ELF-1 (cell line): ENCODE results near the gene CD93.

Experiments used
- DNase-seq: peaks from one replicate; pipeline ENCODE4 v3.0.0-alpha.2; 2016; ENCODE audit warnings: low read depth, low spot score

Gene CD93

DNA sequence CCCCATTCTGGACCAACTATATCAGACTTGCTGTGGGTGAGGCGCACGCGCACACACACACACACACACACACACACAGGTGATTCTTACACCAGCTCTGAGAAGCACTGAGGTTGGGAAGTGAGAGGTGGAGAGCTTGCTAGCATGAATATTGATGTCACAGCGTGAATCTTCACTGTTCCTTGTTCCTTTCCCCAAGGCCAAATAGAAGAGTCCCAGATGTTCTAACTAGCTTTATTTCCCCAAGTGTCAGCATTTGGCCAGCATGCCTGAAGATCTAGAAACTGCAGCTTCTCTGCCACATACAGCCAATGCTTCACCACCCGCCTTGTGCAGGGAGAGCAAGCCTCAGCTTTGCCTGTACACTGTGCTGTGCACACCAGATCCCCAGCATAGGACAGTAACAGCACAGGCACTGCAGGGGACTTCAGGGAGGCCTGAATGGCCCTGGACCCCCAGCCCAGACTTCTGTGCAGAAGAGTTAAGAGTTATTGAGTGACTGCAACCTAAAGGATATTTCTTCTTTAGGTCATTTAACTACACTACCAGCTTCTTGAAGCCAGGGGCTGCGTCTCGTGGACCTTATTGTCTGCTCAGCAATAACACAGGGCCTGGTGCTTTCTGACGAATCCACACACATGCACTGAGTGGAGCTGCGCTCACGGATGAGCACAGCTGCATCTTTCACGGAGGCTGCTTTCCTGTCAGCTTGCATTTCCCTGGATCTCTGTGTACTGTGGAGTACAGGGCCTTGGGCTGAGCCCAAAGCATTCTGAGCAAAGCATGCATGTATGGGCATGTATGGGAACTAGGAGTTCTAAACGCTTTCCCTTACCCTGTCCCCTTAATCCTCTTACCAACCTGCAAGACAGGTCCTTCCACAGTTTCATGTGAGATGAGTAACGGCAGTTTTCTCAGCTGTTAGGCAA, 13.9 kb upstream of the CD93 start:
- no peak for DNase-seq

- no peak for DNase-seq
Measured at GRCh38 chr20:23097636-23098580, 11.8 kb upstream of the CD93 start.

- DNase-seq = no peak
Measured at GRCh38 chr20:23096986-23097520, 10.9 kb upstream of the CD93 start.

- no peak for DNase-seq
Measured at GRCh38 chr20:23096097-23096496, 10.0 kb upstream of the CD93 start.

- DNase-seq = no peak
Measured at GRCh38 chr20:23095499-23095898, 9.4 kb upstream of the CD93 start.

GRCh38 chr20:23094927-23095326, 8.8 kb upstream of the CD93 start:
- no peak for DNase-seq

- no peak for DNase-seq
Measured at GRCh38 chr20:23094213-23094896, 8.2 kb upstream of the CD93 start.

DNA sequence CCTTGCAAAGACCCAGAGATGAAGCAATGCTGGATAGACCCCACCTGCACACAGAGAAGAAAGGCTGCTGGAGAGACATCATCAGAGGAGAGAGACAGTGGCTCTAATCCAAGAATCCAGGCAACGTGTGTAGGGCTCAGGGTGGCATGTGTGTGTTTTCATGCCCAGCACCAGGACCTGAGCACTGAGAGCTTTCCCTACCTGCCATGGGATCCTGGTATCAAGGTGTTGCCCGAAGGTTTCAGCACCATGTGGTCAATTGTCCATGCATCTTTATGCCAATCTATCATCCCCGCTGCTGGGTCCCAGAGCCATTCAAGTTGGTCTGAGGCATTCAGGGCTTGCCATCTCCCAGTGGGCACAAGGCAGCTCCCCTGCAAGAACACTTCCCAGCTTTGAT, 7.5 kb upstream of the CD93 start:
- DNase-seq = no peak

GRCh38 chr20:23092861-23093495, 6.9 kb upstream of the CD93 start:
- DNase-seq = no peak

GRCh38 chr20:23092384-23092756, 6.2 kb upstream of the CD93 start:
- DNase-seq = no peak

DNA sequence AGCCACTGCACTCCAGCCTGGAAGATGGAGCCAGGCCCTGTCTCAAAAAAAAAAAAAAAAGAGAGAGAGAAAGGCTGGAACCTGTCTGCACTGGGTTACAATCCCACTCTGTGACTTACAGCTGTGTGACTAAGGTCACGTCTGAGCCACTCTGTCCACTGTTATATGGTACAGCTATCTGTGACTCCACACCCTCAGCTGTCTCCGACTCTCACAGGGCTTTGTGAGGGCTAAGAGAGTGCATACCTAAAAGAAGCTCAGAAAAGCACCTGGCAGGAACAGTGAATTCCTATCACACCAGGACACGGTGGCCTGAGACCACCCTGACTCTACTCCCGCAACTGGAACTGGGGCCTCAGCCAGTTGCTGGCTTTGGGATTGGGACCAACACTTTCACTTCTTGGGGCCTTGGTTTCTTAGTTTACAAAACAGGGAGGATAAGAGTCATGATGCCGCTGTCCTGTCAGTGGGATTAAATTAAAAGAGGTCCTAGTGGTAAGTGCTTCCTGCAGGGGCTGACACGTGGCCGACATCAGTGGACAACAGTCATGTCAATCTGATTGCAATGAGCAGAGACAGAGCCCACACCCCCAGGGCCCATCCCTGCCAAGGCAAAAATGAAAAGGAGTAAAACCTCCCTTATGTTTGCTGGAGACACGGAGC, 5.7 kb upstream of the CD93 start:
- DNase-seq = no peak

DNA sequence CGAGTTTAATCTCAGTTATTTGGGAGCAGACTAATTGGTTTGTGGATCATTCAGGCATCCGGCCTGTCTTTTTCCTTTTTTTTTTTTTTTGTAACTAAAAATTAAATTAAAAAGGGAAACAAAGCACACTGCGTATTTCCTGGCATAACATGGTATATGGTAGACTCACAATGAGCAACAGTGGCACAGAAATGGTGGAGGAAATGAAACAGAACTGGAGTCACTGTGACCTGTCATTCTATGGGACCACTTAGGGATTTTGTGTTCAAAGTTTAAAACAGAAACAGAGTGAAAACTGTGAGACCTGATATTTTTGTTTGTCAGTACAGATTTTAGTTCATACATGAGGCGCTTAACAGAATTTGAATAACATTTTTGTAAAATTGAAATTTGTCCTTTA, 4.8 kb upstream of the CD93 start:
- DNase-seq = no peak

- no peak for DNase-seq
Measured at GRCh38 chr20:23090147-23090546, 4.0 kb upstream of the CD93 start.

DNA sequence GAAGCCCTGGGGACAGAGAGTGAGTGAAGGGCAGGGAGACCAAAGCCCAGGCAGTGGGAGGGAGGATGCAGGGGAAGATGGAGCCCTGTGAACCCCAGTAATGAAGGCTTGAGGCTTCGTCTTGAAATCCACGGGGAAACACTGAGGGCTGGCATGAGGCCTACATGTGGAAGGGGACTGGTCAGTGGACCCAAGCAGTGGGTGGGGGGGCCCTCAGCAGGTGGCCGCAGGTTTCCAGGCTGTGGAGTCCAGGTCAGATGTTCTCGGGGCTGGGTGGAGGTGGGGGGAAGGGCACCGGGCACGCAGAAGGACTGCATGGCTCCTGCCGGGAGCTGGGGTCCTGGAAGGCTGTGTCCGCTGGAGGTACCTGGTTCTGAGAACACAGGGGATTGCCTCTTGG, 2.7 kb upstream of the CD93 start:
- DNase-seq = no peak

DNA sequence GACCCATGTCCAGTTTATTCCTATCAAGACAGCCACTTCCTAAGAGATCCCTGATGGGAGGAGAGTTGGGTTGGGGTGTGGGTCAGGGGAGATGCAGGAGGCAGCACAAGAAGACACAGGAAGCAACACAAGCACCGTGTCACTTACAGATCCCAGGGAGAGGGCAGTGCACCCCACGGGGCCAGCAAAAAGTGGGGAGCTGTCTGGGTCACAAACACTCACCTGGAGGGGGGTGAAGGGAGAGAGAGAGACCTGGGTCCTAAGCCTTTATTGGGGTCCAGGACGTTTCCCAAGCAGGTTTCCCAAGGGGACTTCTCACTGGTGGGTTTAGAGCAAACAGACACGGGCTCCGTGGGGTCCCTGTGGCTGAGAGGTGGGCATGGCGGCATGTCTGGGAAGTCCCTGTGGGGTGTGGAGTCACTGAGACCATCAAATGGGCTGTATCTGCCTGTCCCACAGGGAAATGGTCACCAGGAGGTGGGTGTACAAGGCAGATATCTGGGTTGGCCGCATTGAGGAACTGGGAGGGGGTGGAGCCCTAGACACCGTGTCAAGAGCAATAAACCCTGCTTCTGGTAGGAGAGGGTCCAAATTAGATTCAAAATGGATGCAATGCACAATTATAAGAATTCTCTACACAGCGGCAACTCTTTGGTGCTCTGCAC, 1.6 kb upstream of the CD93 start:
- DNase-seq = no peak

DNA sequence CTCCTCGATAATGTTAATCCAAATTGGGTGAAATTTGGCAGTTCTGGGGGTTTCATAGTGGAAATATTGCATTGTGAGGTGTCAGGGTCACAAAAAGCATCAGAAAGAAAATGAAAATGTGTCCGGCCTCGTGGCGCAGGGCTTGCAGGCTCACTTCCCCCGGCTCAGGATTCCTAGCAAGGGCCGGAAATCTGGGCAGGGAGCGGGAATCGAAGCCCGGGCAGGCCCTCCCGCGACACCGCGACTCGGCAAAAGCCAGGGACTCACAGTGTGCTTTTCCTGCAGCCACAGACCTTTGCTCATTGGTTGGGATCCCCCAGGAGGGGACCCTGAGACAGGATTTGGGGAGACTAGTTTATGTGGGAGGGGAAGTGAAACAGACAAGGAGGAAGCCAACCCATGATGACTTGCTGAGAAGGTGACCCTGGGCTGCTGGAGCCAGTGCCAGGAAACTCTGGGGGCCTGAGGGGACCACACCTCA, 847 bp upstream of the CD93 start:
- DNase-seq = no peak

DNA sequence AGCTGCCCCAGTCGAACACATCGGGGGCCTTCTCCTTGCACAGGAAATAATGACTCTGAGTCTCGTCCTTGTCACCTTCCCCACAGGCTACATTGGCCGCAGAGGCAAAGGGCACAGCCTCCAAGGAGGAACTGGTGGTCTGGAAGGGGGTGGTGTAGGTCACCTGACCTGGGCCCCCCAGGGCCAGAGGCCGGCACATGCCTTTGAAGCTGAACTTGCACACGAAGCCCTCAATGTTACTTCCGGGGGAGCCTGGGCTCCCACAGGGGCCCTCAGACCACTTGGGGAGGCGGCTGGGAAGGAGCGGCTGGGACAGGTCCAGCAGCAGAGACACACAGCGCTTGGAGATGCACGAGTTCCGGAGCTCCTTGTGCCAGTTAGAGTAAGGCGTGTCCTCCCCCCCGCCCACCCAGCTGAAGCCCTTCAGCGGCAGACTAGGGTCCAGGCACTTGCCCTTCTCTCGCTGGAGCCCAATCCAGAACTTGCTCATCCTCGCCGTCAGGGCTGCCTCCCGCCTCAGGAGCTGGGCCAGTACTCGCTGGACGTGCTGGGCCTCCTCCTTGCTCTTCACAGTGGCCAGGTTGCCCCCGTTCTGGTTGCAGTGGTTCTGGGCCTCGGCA, 578 bp downstream of the CD93 start:
- DNase-seq = no peak

DNA sequence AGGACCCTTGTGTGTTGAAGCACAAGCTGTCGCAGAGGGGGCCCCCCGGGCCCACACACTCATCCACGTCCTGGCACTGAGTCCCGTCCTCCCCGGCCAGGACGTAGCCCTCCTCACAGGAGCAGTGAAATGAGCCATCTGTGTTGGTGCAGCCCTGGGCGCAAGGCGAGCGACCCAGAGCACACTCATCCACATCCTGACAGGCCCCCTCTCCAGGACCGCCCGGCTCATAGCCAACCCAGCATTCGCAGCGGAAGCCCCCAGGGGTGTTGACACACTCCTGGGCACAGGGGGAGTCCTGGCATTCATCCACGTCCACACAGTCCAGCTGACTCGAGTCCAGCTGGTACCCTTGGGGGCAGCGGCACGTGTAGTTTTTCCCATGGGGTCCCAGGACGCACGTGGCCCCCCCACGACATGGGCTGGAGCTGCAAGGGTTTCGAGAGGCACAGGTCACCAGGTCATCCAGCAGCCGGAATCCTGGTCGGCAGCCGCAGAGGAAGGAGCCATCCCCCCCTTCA, 1.2 kb downstream of the CD93 start:
- no peak for DNase-seq

DNA sequence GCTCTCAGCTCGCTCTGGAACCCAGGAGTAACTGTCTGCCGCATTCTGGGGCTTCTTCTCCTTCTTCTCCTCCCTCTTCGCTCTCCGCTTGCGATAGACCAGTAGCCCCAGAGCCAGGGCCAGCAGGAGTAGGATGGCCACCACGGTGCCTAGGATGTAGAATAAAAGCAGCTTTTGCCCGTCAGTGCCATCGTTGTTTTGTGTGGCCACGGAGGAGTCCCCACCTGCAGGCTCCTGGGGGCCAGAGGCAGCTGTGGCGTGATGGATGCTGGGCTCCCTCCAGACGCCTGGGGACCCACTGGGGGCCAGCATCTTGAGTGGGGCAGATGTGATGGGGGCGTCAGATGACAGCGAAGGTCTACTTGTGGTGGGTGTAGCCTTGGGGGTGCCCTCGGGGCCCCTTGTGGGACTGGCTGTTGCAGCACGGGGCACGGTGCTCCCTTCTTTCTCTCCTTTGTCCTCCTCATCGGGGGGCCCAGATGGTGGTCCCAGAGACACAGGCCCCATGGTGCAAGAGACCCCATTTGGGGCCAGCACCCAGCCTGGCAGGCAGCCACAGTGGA, 1.8 kb downstream of the CD93 start:
- no peak for DNase-seq
